NCI-H1092 treated with DMSO at 0.1 percent for 48 hours (cell line): Measurements from ENCODE around the gene DOCK9.

Experiments used
- DNase-seq: peaks from one replicate; lab custom pipeline; 2025; lab: John Stamatoyannopoulos, UW

The DOCK9 gene

DNA sequence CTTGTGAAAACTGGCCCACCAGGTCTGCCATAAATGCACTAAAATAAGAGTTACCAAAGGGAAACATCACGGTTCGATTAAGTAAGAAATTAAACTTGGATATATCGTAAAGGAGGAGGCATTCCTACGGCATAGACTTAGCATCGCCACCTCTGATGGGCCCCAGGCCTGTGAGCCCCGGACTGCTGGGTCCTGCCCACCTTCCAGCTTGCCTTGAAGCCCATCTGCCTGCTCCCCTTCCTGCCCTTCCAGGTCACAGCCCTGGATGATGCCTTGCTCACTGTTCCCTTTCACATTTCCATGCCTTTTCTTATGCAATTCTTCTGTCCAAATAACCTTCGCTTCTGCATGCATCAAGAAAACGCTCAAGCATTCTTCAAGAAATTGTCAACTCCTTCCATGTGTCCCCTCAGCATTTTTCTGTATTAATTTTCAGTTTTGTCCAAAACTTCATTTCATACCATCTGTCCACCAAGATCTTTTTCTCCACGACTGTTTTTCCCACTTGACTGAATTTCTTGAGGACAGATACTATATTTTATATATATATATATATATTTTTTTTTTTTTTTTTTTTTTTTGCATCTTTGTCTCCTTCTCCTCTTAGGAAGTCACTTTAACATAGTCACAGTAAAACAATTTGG is 91.2 kb downstream of the DOCK9 start:
- no peak for DNase-seq

DNA sequence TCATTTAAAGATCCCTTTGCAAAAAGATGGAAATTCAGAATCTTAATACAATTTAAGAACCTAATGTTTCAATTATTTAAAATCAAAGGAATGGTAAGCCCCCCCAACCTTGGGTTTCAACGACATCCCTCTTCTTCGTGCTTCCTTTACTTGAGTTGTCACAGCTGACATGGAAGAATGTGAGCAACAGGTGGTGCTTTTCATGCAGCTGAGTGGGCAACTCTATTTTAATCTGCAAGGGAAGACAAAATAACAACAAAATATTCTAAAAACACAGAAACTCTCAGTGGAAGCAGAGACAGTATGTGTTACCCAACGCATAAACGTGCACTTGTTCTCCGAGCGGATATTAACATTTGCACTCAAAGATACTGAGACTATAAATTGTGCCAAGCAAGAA is 92.3 kb downstream of the DOCK9 start:
- no peak for DNase-seq

DNA sequence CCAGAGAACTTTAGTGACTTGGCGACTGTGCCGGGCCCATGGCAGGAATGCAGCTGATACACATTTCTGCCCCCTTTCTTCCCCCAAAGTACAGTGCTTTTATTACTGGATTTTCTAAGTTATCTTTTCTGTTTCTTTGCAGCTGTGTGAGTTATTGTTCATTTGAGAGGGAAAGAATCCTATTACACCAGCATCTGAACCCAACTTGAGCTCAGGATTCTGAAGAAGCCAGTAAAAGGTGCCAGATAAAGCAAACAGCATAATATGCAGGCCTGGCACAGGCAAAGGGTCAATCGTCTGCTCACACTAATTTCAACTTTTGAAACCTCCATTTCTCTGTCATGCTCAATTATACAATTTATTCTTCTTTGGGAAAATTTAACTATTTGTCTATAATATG is 93.9 kb downstream of the DOCK9 start:
- DNase-seq = no peak

DNA sequence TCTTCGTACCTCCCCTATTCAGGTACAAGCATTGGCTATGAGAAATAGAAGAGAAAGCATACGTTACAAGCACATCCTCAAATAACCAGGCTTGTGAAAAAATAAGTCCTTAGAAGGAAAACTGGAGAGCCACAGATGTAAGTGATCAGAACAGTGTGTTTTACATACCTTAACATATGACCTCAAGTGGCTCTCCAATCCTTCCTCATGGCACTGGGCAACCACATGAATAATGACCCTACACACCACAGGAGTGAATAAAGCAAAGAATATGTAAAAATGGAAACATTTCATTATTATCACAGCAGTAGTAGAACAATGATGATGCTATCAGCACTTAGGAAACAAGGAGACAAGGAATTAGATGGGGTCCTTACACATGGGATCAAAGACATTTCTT is 96.5 kb downstream of the DOCK9 start:
- DNase-seq = no peak

DNA sequence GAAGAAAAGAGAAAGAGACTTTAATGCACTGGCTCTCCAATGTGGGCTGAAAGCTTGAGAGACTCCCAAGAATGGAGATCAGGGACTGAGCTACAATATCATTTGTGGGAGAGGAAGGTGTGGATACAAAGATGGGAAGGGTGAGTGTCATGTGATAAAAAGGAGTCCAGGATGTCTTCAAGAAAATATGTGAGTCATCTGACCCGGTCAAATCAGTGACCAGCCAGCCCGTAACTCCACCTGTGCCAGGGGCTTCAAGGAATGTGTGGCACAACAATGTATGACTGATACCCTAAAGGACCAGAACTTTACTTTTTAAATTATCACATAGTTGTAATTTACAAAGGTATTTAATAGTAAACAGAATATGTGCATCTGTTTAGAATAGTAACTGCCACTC is 97.2 kb downstream of the DOCK9 start:
- no peak for DNase-seq

DNA sequence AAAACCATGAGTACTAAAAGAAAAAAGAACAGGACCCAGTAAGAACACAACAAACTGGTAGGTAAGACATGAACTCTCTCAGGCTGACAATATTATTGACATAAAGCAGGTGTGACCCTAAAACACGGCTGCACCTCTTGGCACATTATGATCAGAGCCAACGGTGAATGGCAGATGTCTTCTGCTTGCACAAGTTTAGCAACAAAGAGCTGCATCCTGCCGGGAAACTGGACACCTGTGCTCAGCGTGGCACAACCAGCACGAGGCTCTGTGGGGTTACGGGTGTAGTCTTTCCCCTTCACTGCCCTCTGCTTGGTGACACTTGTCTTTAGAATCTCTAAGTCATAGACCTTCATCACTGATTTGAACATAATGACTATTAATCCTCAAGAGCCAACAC is 97.9 kb downstream of the DOCK9 start:
- DNase-seq = peak; percentile 47

DNA sequence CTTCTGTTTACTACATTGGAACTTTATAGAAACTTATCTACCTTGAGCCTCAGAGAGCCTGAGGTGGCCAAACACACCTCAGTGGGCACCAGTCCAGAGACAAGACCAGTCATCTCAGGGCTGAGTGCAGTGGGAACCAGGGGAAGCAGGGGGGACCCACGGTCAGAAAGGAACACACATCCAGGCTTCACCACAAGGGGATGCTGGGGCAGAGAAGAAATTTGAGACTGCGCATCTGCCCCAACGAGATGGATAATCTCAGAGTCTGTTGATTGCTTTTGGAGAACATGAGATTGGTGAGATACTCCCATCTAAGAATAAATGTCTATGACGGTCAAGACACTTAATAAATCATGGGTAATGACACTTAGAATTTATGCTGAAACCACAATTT is 98.7 kb downstream of the DOCK9 start:
- DNase-seq = no peak

DNA sequence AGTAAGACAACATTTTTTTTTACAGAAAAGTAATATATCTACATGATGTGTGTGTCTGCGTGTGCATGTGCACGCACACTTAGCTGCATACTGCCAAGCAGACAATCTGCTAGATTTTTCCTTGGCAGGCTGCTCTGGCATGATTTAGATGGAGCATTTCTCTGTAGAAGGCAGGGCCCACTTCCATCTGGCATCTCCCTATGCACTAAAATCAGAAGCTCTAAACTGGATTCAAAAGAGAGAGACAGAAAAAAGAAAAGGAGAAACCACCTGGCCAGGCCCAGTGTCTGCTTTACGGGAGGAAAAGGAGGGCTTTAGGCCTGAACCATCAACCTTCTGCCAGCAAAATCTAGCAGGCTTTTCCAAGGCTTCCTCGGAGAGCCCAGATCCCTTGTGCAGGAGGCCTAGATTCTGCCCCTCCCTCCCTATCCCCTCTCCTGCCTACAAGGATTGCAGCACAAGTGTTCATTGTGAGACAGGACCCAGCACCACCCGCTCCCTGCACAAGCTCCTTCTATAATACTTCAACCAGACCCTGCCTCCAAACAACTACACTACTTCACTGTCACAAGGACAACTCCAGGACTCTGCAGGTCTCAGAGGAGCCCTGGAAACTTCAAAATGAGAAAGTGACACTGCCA is 99.3 kb downstream of the DOCK9 start:
- DNase-seq = peak; percentile 14

DNA sequence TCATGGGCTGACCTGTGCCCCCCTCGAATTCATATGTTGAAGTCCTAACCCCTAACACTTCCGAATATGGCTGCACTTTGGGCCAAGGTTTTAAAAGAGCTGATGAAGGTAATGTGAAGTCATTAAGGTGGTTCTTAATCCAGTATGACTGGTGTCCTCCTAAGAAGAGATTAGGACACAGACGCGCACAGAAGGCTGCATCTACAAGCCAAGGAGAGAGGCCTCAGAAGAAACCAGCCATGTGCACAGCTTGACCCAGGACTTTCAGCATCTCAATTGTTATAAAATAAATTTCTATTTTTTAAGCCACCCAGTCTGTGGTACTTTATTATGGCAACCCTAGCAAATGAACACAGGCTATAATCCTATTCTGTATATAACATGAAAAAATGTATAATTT is 99.9 kb downstream of the DOCK9 start:
- no peak for DNase-seq

DNA sequence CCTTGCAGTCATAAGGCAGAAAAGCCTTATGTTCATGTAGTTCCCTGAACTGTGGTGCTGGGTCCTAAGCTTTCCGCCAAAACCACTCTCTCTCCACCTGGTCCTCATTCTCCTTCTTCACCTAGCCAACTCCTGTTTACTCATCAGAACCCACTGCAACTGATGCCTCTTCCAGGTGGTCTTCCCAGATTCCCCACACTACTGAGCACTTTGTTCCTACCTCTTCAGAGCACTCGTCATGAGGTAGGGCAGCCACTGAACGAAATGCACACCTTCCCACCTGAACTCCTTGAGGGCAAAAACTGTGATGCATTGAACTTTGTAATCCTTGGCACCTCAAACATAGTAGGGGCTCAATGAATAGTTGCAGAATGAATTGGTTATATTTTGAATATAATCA is 100.4 kb downstream of the DOCK9 start:
- DNase-seq = no peak

DNA sequence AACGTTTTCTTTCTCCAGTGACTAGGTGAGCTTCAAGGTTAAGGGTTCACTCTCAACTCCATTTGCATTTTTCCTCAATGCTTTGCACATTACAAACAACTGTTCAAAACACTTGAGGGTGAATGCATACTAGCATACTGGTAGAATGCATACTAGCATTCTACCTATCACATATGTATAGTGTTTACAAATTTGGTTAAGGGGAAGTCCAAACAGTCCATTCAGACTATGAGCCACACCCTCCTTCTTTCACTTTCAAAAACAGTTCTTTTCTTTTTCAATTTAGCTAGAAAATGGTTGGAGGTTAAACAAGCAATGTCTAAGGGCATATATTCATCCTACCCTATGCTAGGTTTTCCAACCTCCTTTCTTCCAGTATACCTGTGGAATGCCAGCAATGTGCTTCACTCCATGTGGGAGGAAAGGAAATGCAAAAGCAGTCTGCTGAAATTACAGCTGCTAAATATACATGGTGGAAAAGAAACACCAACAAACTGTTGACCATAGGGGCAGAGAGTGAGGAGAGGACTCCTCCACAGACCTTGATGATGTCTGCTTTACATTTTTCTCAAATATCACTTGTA is 102.6 kb downstream of the DOCK9 start:
- DNase-seq = no peak

DNA sequence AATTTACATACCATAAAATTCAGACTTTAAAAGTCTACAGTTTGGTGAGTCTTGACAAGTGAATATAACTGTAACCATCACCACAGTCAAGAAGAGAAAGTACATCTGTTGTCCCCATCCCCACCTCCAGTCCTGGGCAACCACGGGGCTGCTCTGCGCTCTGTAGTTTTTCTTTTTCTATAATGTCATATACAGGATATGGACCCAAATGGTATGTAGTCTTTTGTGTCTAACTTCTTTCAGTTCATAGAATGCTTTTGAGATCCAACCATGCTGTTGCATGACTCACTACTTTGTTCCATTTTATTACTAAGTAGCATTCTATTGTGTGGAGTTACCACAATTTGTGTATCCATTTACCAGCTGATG is 103.9 kb downstream of the DOCK9 start:
- no peak for DNase-seq

DNA sequence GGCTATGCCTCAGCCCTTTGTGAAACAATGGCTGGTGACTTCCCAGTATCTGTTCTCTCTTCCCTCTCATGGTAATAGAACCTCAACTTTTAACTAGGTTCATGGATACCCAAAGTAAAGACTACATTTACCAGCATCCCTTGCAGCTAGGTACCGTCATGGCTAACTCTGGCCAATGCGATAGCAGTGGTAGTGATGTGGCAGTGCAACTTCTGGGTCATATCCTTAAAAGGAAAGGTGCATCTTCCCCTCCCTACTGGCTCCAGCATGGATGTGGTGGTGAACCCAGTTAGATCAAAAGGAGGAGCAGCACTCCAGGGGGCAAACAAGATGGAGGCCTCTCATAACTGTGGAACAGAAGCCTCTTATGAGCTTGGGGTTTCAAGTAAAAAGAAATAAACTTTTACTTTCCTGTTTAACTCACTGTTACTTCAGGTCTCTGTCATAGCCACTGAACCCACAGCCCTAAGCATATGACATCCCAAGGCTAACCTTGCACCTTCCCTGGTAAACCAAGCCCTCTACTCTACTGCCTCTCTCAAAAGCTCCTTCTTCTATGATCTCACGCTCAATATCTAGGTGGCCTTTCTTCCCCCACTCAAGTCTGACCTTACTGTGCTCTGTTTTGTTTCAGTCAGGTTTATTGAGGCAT is 104.4 kb downstream of the DOCK9 start:
- DNase-seq = no peak

DNA sequence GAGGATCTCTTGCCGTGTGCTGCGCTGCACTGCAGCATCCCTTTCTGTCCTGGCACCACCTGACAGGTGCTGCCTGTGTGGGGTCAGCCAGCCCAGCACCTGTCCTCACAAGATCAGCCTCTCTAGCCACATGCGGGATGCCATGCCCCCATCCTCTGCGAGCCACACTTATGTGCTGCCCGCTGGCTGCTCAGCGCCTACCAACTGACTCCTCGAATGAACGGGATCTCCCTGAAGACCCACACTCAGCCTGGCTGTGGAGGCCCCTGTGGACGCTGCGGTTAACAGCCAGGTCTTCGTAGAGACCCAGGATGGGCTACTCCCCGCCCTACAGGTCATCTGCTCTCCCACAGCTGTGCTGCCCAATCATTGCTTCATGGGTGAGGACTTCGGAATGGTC is 106.1 kb downstream of the DOCK9 start:
- DNase-seq = no peak

DNA sequence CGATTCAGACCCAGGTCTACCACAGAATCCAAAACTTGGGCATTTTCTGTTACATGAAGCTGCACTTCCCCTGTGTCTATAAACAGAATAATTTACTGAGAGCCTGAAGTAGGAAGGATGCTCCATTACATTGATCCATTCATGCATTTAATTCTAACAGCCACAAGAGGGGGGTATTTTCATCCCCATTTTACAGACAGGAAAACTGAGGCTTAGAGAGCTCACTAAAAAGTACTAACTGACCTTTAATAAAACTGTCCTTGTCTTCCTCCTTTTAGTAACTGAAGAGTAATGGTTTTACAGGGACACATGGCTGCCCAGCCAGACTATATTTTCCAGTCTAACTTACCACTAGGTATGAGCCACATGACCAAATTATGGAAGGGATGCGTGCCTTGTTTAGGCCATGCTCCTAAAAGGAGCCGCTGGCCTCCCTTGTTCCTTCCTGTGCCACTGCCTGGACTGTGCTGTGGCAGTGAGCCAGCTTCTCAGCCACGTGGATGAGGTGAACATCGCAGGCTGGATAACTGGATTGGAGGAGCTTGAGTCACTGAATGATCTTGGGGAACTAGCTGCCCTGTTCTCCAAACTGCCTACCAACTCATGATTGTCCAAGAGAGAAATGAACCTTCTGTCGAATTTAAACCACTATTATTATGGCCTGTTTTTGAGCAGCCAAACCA is 108.3 kb downstream of the DOCK9 start:
- no peak for DNase-seq

DNA sequence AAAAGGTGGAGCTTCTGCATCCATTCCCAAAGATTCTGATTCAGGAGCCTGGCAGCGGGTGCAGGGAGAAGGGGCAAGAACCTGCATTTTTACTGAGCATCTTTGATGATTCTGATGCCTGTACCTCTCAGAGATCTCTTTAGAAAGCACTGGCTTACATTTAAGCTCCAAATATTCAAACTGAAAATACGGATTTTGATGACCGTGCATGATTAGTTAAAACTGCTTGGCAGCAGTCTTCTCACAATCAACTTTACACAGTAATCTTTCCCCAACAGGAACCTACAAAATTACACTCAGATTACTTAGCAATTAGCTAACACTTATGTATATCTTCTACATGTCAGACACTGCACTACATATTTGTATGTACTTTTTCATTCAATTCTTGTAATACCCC is 108.9 kb downstream of the DOCK9 start:
- DNase-seq = no peak

DNA sequence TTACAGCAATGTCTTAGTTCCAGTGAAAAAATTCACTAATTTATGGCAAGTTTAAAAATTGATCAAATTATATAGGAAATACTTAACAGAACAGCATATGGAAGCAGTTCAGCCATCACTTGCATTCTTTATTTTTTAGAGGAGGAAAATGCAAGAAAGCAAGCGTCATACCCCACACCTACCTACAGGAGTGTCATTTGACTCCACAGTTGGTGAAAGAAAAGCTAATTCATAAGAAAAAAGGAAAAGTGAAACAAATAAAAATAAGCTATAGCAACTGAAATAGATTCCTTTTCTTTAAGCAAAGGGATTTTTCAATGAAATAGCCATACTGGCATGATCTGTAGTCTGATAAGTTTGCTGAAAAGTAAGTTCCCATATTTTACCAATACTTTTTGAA is 111.0 kb downstream of the DOCK9 start:
- DNase-seq = no peak

DNA sequence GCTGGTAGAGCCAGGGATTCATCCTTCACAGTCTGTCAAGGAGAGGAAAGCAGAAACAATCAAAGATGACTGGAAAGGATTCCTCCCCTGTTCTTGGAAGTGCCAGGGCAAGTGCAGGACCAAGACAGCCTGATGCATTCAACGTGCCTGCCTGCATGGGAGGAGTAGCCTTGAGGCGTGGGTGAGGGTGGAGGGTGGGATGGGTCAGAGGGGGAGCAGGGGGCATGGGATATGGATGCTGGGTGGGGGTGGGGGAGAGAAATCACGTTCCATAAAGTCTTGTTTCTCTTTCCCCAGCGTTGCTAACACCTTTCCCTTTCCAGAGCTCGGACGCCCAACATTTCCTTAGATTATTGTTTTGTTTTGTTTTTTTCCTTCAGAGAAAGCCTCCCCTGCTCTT is 117.4 kb downstream of the DOCK9 start:
- DNase-seq = no peak

DNA sequence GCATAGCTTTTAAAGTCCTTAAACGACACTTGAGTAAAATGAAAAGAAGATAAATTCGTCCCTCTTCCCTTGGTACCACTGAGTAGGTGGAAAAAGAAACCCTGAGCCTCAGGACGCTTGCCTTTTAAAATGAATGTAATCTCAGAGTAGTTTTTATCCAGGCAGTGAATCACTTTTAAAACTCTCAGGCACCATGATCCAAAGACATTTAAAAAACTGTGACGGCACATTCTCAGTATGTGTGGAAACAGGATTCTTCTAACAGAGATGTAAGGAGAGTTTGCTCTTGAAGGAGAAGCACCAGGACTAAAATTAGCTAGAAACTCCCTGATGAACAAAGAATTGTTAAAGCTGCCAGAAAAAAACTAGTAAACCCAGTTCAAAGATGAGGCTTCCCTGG is 119.7 kb downstream of the DOCK9 start:
- DNase-seq = no peak

DNA sequence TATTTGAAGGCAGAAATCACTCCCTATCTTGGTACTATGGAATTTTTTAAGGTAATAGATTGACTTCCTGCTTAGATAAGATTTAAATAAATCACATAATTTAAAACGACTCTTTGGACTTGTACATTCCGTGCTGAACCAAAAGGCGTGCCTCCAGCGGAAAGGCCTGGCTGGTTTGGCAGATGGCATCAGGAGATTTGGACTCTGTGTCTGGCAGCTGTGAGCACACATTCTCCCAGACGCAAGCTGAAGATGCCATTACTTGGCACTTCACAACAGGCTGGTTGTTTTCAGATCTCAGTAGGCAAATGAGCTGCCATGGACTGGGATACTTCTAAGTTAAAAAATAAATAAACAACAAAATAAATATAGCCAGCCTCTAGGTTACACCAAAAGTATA is 120.9 kb downstream of the DOCK9 start:
- DNase-seq = no peak

DNA sequence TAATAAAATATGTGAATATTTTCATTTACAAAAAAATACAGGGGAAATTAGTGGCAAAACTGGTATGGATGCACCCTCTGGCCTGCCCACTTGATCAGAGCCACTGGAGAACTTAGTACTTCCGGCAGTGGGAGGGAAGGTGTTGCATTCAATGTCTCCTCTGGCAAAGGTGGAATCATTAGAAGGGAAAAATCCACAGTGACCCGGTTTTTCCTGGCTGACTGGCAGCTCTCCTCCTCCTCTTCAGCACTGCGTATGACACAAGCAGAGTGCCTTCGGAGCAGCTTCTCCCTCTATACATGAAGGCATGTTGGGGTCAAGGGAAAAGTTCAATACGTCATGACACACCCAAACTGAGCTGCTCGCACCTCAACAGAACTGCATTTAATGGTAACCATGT is 123.4 kb downstream of the DOCK9 start:
- no peak for DNase-seq

DNA sequence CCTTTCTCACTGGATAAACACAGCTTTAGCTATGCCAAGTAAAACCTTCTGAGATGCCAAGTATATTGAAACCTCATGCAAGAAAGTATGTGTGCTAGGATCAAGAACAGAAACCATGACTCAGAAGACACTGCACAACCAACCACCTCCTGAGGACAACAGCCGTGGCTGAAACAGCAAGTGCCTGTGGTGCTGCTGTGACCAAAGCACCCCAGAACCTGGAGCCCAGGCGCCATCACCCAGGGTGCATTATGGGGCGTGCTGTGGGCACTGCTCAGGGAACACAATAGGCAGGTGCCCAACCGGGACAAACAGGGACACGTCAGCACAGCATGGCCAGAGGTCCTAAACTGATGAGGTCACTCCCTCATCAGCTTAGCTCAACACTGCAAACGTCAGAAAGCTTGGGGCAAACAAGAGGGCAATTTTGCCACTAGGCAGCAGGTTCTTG is 124.1 kb downstream of the DOCK9 start:
- DNase-seq = no peak

DNA sequence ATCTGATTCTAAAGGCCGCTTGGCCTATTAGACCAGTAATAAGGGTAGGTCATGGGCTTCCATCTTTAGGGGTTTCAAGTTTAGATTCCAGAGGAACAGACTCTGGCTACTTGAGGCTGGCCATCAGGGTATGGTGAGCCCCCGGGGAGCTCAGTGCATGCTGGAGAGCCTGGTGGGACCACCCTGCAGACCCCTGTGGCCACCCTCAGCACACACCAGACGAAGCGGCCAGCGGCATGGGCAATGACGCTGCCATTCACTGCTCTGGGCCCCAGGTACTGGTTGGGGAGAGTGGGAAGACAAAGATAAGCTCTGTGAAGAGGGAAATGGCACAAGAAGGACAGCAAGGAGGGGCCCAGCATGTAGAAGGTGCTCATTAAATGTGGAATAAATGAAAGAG is 126.6 kb downstream of the DOCK9 start:
- no peak for DNase-seq
